Lower leg skin (tissue), 4 donors: ENCODE measurements around the gene HMCN2. TPM values are rescaled to one million over a fixed set of nuclear protein-coding genes. Genes with fewer than 3 reads are reported as not detected.

ENCODE experiments used
- DNase-seq, 2 donors: peaks; one replicate each; pipeline ENCODE4 v3.0.0-alpha.2; 2019; ENCODE audit warnings: low spot score in 2 of 2
- H3K4me3 ChIP-seq: fragments of 200-600 bp; sonication (generic); 2 replicates; pipeline ENCODE4 v1.5.1; 2017; ENCODE audit warnings: mild to moderate bottlenecking, low read depth; ENCODE audit not compliant: poor library complexity, severe bottlenecking
- POLR2A ChIP-seq, 2 donors: fragments of 450-650 bp; IDR thresholded peaks; one replicate each; pipeline ENCODE4 v1.6.1; 2016 to 2017; ENCODE audit warnings: antibody characterized with exemption in 2 of 2, mild to moderate bottlenecking in 1 of 2, moderate library complexity in 1 of 2
- WGBS, 2 donors: methylation state at CpG; one replicate each; pipeline ENCODE4 v1.1.5; 2018; 5-methylcytosine and 5-hydroxymethylcytosine counted together
- intact Hi-C: fragments of 100-400 bp; cut with DNase I; formaldehyde crosslinking; loops from one replicate; pipeline ENCODE4 v1.15.0; 2023; ENCODE audit warnings: low total_unique reads
- total RNA-seq, 4 donors: library from RNA; depleted of rRNA; stranded (reverse); fragments of >200 nt; gene quantifications; one replicate each; pipeline ENCODE4 v1.1.0, GENCODE V29; 2016
- TF ChIP-seq, protein P1 (sequence below), 3 donors: fragments of 450-650 bp; IDR thresholded peaks; one replicate each; pipeline ENCODE4 v1.5.1; 2016; ENCODE audit warnings: antibody characterized with exemption in 3 of 3, mild to moderate bottlenecking in 3 of 3, moderate library complexity in 2 of 3

HMCN2 gene
- total RNA-seq, 4 donors from 2014 or later: 1.9 to 4.3 (median 3.0) TPM

DNA sequence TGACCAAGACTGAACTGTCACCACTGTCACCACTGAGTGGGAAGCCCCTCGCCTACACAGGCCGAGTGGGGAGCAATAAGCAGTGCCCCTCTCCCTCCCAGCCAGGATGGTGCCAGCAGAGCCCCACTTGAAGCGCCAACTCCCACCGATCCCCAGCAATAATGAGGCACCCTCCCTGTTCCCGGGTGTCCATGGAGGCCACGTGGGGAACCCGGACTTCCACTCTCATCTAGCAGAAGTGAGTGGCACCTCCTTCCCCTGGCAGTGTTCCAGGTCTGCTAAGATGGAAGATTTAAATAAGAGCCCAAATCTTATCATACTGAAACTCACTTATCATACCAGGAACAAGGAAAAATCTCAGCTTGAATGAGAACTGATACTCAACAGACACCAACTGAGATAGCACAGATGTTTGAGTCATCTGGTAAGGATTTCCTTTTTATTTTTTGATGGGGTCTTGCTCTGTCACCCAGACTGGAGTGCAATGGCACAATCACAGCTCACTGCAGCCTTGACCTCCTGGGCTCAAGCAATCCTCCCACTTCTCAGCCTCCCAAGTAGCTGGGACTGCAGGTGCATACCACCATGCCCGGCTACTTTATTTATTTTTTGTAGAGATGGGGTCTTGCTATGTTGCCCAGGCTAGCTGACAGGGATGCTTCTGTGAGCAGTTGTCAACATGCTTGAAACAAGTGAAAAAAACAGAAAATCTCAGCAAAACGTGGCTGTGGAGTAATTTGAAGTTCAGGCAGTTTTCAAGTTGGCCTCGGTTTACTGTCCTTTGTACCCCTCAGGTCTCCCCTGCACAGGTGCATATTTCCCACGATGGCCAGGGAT lies 149.6 kb downstream of the HMCN2 start:
- 71 to 78% methylated on average over 8 to 11 of the region's 11 CpGs for WGBS, 2 donors
- no peak for TF ChIP-seq POLR2A (IDR thresholded peaks at IDR 0.05)
- TF ChIP-seq, protein P1, sequence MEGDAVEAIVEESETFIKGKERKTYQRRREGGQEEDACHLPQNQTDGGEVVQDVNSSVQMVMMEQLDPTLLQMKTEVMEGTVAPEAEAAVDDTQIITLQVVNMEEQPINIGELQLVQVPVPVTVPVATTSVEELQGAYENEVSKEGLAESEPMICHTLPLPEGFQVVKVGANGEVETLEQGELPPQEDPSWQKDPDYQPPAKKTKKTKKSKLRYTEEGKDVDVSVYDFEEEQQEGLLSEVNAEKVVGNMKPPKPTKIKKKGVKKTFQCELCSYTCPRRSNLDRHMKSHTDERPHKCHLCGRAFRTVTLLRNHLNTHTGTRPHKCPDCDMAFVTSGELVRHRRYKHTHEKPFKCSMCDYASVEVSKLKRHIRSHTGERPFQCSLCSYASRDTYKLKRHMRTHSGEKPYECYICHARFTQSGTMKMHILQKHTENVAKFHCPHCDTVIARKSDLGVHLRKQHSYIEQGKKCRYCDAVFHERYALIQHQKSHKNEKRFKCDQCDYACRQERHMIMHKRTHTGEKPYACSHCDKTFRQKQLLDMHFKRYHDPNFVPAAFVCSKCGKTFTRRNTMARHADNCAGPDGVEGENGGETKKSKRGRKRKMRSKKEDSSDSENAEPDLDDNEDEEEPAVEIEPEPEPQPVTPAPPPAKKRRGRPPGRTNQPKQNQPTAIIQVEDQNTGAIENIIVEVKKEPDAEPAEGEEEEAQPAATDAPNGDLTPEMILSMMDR (IDR thresholded peaks at IDR 0.05): no peak
- intact Hi-C loops: no loop called here
- no peak for DNase-seq
- H3K4me3 ChIP-seq: no peak overlapping the region

- no peak overlapping the region for H3K4me3 ChIP-seq
- 81 to 84% methylated on average over 5 of the region's 5 CpGs for WGBS, 2 donors
- intact Hi-C loops: no loop called here
- TF ChIP-seq, protein P1 (IDR thresholded peaks at IDR 0.05): no peak
- no peak for TF ChIP-seq POLR2A (IDR thresholded peaks at IDR 0.05)
- DNase-seq: no peak
These were observed 152.0 kb downstream of the HMCN2 start for GRCh38 chr9:130417602-130418001.

DNA sequence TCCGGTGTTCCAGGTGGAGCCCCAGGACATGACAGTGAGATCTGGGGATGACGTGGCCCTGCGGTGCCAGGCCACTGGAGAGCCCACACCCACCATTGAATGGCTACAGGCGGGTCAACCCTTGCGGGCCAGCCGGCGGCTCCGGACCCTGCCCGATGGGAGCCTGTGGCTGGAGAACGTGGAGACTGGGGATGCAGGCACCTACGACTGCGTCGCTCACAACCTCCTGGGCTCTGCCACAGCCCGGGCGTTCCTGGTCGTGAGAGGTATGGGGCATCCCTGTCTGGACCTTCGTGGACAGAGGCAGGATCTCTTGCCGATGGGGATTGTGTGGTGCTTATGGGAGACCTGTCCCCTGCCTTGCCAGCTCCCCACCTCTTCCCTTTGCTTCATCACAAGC lies 153.2 kb downstream of the HMCN2 start:
- no peak overlapping the region for H3K4me3 ChIP-seq
- intact Hi-C loops: no loop called here
- no peak for TF ChIP-seq POLR2A (IDR thresholded peaks at IDR 0.05)
- TF ChIP-seq, protein P1 (IDR thresholded peaks at IDR 0.05): no peak
- DNase-seq: no peak
- 93 to 96% methylated on average over 15 to 18 of the region's 18 CpGs for WGBS, 2 donors

- H3K4me3 ChIP-seq: no peak overlapping the region
- DNase-seq: no peak
- TF ChIP-seq, protein P1 (IDR thresholded peaks at IDR 0.05): no peak
- no peak for TF ChIP-seq POLR2A (IDR thresholded peaks at IDR 0.05)
- intact Hi-C loops: no loop called here
- 88 to 99% methylated on average over 8 of the region's 8 CpGs for WGBS, 2 donors
These were observed 154.0 kb downstream of the HMCN2 start for GRCh38 chr9:130419521-130420035.

- DNase-seq: no peak
- intact Hi-C loops: no loop called here
- H3K4me3 ChIP-seq: no peak overlapping the region
- TF ChIP-seq POLR2A (IDR thresholded peaks at IDR 0.05): no peak
- TF ChIP-seq, protein P1 (IDR thresholded peaks at IDR 0.05): no peak
- WGBS, 2 donors: 74 to 76% methylated on average over 17 of the region's 17 CpGs
These were observed 155.7 kb downstream of the HMCN2 start for GRCh38 chr9:130421154-130421801.
